GM12892 (cell line): ENCODE data around the gene DOK4.

Source experiments
- POLR2A ChIP-seq: IDR thresholded peaks from 2 replicates; pipeline ENCODE4 v1.6.1; 2011; ENCODE audit warnings: low read depth, low read length, control low read depth
- POLR2AphosphoS5 ChIP-seq: IDR thresholded peaks from 2 replicates; pipeline ENCODE4 v1.6.1; 2011; ENCODE audit warnings: low read depth, low read length, control low read depth
- TAF1 ChIP-seq: IDR thresholded peaks from 2 replicates; pipeline ENCODE4 v1.6.1; 2011; ENCODE audit warnings: low read depth, mild to moderate bottlenecking, control low read depth, low read length, borderline replicate concordance

GRCh38 chr16:57475711-57476339 lies 10.5 kb downstream of the DOK4 start:
- TF ChIP-seq POLR2A = no peak
- TF ChIP-seq POLR2AphosphoS5 = no peak
- no peak for TF ChIP-seq TAF1
